ENCODE measurements around the gene NETO2. TPM values are rescaled to one million over a fixed set of nuclear protein-coding genes. Genes with fewer than 3 reads are reported as not detected.

Gene NETO2
- total and polyA plus RNA-seq, 2 of the 13 experiments (the other 11 are each of a cell fraction or from before 2014, with no cell fraction given) = 8.2 to 13.5 TPM

- no peak for TF ChIP-seq ZNF770 (CRISPR knock-in tag; IDR thresholded peaks at IDR 0.05)
- TF ChIP-seq PLRG1 (conservative IDR thresholded peaks at IDR 0.05) = no peak
Observed at GRCh38 chr16:47055136-47055885, 88.4 kb downstream of the NETO2 start (continued).

- in situ Hi-C loops (cut with HindIII; ENCODE audit: extremely low pct_ligation_motif_present, low pct_unique_long_range_greater_than_20kb) = no loop called here
- intact Hi-C loops (cut with micrococcal nuclease; ENCODE audit: unreplicated experiment) = loop anchor here (5.0 kb wide), 1 partner anchor 88 kb away; the partner anchor contains the start of gene NETO2
- Histone ChIP-seq H3K9me3 (ENCODE audit: low read length) (0 out of 2 replicates have a peak, but pooled peaks cover 4% of the 10 kb centered on the region), H3K4me3 (replicated peaks in 1 of 3; ENCODE audit: insufficient read depth in 1 of 3, low read depth in 2 of 3, low read length in 3 of 3) (no peak overlapping the region), H3K27ac (ENCODE audit: extremely low read length, insufficient read depth, low read length) (no peak overlapping the region), H3K4me1 (ENCODE audit: insufficient read depth, low read length) (peaks cover 71% of the 10 kb centered on the region), H4K20me1 (ENCODE audit: insufficient read depth, low read length) (no peaks in the 10 kb centered on the region), H3K27me3 (ENCODE audit: control insufficient read depth in 1 of 2, insufficient read depth in 2 of 2, low read length in 2 of 2) (peaks cover 7 to 12% of the 10 kb centered on the region in 2 experiments; a peak in 4 of 5 replicates), H3K79me2 (ENCODE audit: insufficient read depth, low read length) (no peaks in the 10 kb centered on the region), H3K4me2 (ENCODE audit: low read depth, low read length) (no peak overlapping the region; the same call in 1 of the 2 replicates), H3K9ac (ENCODE audit: insufficient read depth, low read depth, low read length) (no peak overlapping the region), H2AFZ (ENCODE audit: low read length) (no peak overlapping the region), H3K36me3 (replicated peaks in 1 of 2; ENCODE audit: control insufficient read depth in 1 of 2, insufficient read depth in 2 of 2, low read length in 2 of 2) (no peaks in the 10 kb centered on the region)
- 61% methylated on average over 7 of the region's 7 CpGs for WGBS (ENCODE audit: low lambda C conversion rate)
- TF ChIP-seq ZNF234 (CRISPR knock-in tag; conservative IDR thresholded peaks at IDR 0.05) = no peak
- 0 out of 2 replicates have a peak, but pooled peaks have one; percentile 19 for TF ChIP-seq SMAD1 (CRISPR knock-in tag; IDR thresholded peaks at IDR 0.05; ENCODE audit: borderline replicate concordance, low read depth)
- TF ChIP-seq HOXA9 (CRISPR knock-in tag; IDR thresholded peaks at IDR 0.05; ENCODE audit: borderline replicate concordance) = no peak
- 0 out of 2 replicates have a peak, but pooled peaks have one; percentile 4 for TF ChIP-seq MAX (IDR thresholded peaks at IDR 0.05)
- TF ChIP-seq ATF7-NPFF (CRISPR knock-in tag; IDR thresholded peaks at IDR 0.05; ENCODE audit: low read depth) = no peak
- 0 out of 2 replicates have a peak, but pooled peaks have one; percentile 38 for TF ChIP-seq ELF4 (CRISPR knock-in tag; IDR thresholded peaks at IDR 0.05; ENCODE audit: borderline replicate concordance)
- TF ChIP-seq ZBTB3 (CRISPR knock-in tag; IDR thresholded peaks at IDR 0.05; ENCODE audit: borderline replicate concordance, low read depth) = no peak
- ATAC-seq (no peak), DNase-seq (ENCODE audit: low spot score) (no peak), FAIRE-seq (no peak)
- BruUV-seq (replicated peaks) = no TSS peak
- ChIA-PET CTCF (ENCODE audit: low intra/inter-chr PET ratio, low total read pairs) (no interaction called here), POLR2A (no interaction called here)
Observed at GRCh38 chr16:47054306-47054705, 89.4 kb downstream of the NETO2 start.

All from HepG2 (cell line).